Psoas muscle (tissue), 8 donors: ENCODE results near the gene GNPNAT1. TPM values are rescaled to one million over a fixed set of nuclear protein-coding genes. Genes with fewer than 3 reads are reported as not detected.
A peak's percentile ranks its signal among the peaks of the same experiment; 100 is the strongest.
"Not testable (repeated sequence)": the region's sequence is repeated elsewhere in the genome, so short reads cannot be mapped to it uniquely, and the experiment has no call there.

Experiments
- ATAC-seq, 4 donors: fragments of 200-7000 bp; cut with Tn5 transposase; one replicate each; pipeline ENCODE4 v1.9.1; 2020; ENCODE audit warnings: moderate library complexity in 3 of 4, mild to moderate bottlenecking in 2 of 4
- DNase-seq, 2 donors: peaks; one replicate each; pipeline ENCODE4 v3.0.0-alpha.2; 2020
- H3K27ac ChIP-seq: fragments of 200-600 bp; one replicate; pipeline ENCODE4 v1.8.0; 2022
- H3K27me3 ChIP-seq, 3 donors: fragments of 200-600 bp in 1 of 3; one replicate each; pipeline versions ENCODE4 v1.6.1 to v1.8.0; 2013 to 2022; ENCODE audit warnings: low read length in 2 of 3, mild to moderate bottlenecking in 2 of 3, moderate library complexity in 1 of 3; ENCODE audit not compliant: insufficient read depth in 3 of 3
- H3K36me3 ChIP-seq, 2 donors: fragments of 200-600 bp in 1 of 2; one replicate each; pipeline versions ENCODE4 v1.6.1 to v1.8.0; 2013 to 2022; ENCODE audit warnings: low read depth in 1 of 2, mild to moderate bottlenecking in 1 of 2, moderate library complexity in 1 of 2; ENCODE audit not compliant: insufficient read depth in 1 of 2
- H3K4me1 ChIP-seq: fragments of 200-600 bp; one replicate; pipeline ENCODE4 v1.8.0; 2022
- H3K4me3 ChIP-seq: fragments of 200-600 bp; one replicate; pipeline ENCODE4 v1.8.0; 2022; ENCODE audit warnings: mild to moderate bottlenecking
- H3K9me3 ChIP-seq: fragments of 200-600 bp; one replicate; pipeline ENCODE4 v1.8.0; 2022
- whole genome bisulfite sequencing, 3 donors: extraction: QIAGEN DNeasy Blood & Tissue Kit; methylation state at CpG; one replicate each; pipeline versions ENCODE4 v1.1.6 to v1.1.7; 2013; 5-methylcytosine and 5-hydroxymethylcytosine counted together
- intact Hi-C, 2 donors: fragments of 100-400 bp; cut with DNase I; formaldehyde crosslinking; loops; one replicate each; pipeline versions ENCODE4 v1.11.0 to v1.14.2; 2022
- polyA plus RNA-seq, 3 donors: library from polyadenylated mRNA; stranded (reverse); fragments of 200-250 nt; gene quantifications; one replicate each; pipeline ENCODE4 v1.2.3, GENCODE V29; 2013
- total RNA-seq, 4 donors: library from RNA; stranded (reverse); fragmentation: NEBNext Ultra II Directional in 2 of 4; extraction: Animal tissue kit (Norgen Biotek cat#: 25700) in 2 of 4; gene quantifications; one replicate each; pipeline versions ENCODE4 v1.2.1 to v1.2.4, GENCODE V29; 2021 to 2023
- TF ChIP-seq, protein P1 (sequence below): fragments of 200-600 bp; IDR thresholded peaks from one replicate; pipeline ENCODE4 v1.8.0; 2022; ENCODE audit warnings: antibody characterized with exemption
- donor health status: healthy with polysubstance abuse.
- donor health status: DM: no; HTN: no; CAD: no; lungs with moderate emphysema.
- donor health status: Bipolar disorder and iron deficiency.
- donor health status: healthy.
- donor health status: DM: yes; HTN: yes; CAD: no.
- donor health status: DM: no; HTN: no; CAD: no.
- donor health status: DM: no; HTN: no; CAD: no.
- donor health status: DM: yes; HTN: yes; CAD: no.

GNPNAT1 gene
- total and polyA plus RNA-seq, 7 donors = 7.9 to 54.0 (median 15.8) TPM

DNA sequence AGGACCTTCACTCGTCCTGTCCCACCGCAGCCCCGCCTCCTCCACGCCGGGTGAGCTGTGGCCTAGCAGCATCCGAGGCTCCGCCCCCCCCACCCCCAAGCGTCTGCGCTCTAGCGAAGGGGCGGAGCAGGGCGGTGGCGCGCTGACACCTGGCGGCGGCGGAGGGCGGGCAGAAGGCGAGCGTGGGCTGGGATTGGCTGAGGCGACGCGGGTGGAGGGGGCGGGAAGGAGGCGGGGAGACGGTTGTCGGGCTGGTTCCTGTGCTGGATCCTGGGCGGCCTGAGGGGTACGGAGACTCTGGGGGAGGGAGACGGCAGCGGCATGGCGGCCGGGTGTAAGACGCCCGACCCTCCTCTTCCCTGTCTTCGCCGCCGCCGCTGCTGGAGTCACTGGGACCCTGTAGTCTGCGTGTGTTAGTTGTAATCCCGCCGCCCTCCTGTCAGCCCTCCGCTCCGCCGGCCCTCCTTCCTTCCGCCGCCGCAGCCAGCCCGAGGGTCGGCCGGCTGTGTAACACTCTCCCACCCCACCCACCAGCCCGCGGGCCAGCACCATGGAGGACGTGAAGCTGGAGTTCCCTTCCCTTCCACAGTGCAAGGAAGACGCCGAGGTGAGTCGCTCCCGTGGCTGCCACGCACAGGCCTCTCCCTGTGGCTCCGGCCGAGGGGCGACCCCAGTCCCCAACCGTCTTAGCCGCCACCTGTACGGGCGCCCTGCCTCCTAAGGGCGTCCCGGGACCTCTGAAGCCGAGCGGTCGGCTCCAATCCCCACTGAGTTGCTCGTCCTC is 61.3 kb downstream of the GNPNAT1 start, which contains the start of gene STYX:
TSS of gene STYX (plus strand) at position 242 of the 784 bp plus-strand sequence. CDS start at position 551, 309 bp downstream.
- 0 to 1% (median 0%) methylated on average over 47 to 72 of the region's 72 CpGs for WGBS, 3 donors
- H3K4me1 ChIP-seq = peaks cover 8% of the 10 kb centered on the region

DNA sequence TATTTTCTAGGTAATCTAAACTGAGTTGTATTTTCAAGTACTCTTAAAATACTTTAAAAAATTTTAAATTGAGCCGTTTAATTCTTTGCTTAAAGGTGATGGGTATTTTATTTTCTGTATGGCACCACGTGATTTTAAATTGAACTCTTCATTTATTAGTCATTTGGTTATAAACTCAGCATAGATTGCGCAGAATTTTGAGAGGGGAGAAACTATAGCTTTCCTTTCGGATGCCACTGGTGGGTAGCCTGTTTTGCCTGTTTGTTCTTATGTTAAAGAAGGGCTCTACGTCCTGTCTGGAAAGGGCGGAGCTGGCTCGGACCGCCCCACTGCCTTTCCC is 61.9 kb downstream of the GNPNAT1 start:
- 4 to 5% (median 4%) methylated on average over 8 of the region's 8 CpGs for WGBS, 3 donors
- Histone ChIP-seq H3K4me3 (peak overlapping the region; percentile 91), H3K27me3 (no peaks in the 10 kb centered on the region), H3K36me3 (peaks cover 2 to 65% of the 10 kb centered on the region in 2 donors), H3K4me1 (peaks cover 8% of the 10 kb centered on the region), H3K9me3 (no peaks in the 10 kb centered on the region), H3K27ac (peak overlapping the region; percentile 91)
- no peak for DNase-seq
- intact Hi-C loops = loop anchor here (2.0 kb wide), 2 partner anchors 19 to 21 kb away; no protein-coding TSS in a partner anchor
- no peak for ATAC-seq
- TF ChIP-seq, protein P1, sequence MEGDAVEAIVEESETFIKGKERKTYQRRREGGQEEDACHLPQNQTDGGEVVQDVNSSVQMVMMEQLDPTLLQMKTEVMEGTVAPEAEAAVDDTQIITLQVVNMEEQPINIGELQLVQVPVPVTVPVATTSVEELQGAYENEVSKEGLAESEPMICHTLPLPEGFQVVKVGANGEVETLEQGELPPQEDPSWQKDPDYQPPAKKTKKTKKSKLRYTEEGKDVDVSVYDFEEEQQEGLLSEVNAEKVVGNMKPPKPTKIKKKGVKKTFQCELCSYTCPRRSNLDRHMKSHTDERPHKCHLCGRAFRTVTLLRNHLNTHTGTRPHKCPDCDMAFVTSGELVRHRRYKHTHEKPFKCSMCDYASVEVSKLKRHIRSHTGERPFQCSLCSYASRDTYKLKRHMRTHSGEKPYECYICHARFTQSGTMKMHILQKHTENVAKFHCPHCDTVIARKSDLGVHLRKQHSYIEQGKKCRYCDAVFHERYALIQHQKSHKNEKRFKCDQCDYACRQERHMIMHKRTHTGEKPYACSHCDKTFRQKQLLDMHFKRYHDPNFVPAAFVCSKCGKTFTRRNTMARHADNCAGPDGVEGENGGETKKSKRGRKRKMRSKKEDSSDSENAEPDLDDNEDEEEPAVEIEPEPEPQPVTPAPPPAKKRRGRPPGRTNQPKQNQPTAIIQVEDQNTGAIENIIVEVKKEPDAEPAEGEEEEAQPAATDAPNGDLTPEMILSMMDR = no peak

More for the DNA sequence above, 61.3 kb downstream of the GNPNAT1 start, which contains the start of gene STYX:
- Histone ChIP-seq H3K27ac (peak within 1 kb of the TSS; percentile 91), H3K36me3 (peaks cover 0 to 59% of the 10 kb centered on the region in 2 donors), H3K4me3 (peak within 1 kb of the TSS; percentile 91), H3K9me3 (no peaks in the 10 kb centered on the region), H3K27me3 (no peaks in the 10 kb centered on the region)
- DNase-seq = peak; percentile 98 to 99
- TF ChIP-seq, protein P1 = peak; percentile 4
- ATAC-seq = peak; percentile 98 to 99 (median 99)
- intact Hi-C loops = loop anchor here (2.0 kb wide), 2 partner anchors 19 to 21 kb away; no protein-coding TSS in a partner anchor

DNA sequence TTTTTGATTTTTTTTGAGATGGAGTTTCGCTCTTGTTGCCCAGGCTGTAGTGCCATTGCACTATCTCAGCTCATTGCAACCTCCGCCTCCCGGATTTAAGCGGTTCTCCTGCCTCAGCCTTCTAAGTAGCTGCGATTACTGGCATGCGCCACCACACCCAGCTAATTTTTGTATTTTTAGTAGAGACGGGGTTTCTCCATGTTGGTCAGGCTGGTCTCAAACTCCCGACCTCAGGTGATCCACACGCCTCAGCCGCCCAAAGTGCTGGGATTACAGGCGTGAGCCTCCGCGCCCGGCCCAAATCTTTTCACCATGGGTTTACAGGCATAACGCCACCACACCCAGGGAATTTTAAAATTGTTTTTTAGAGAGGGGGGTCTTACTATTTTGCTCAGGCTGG is 62.4 kb downstream of the GNPNAT1 start:
- intact Hi-C loops = loop anchor here (2.0 kb wide), 2 partner anchors 18 to 20 kb away; no protein-coding TSS in a partner anchor
- H3K4me3 ChIP-seq, H3K4me1 ChIP-seq, H3K9me3 ChIP-seq, ATAC-seq, H3K27me3 ChIP-seq: not testable (repeated sequence)
- peak in 1 of 2 donors; percentile 42 for DNase-seq
- Histone ChIP-seq H3K36me3 (peaks cover 4 to 68% of the 10 kb centered on the region in 2 donors), H3K27ac (peak overlapping the region; percentile 91)
- WGBS, 3 donors = 89 to 92% (median 90%) methylated on average over 15 of the region's 15 CpGs

DNA sequence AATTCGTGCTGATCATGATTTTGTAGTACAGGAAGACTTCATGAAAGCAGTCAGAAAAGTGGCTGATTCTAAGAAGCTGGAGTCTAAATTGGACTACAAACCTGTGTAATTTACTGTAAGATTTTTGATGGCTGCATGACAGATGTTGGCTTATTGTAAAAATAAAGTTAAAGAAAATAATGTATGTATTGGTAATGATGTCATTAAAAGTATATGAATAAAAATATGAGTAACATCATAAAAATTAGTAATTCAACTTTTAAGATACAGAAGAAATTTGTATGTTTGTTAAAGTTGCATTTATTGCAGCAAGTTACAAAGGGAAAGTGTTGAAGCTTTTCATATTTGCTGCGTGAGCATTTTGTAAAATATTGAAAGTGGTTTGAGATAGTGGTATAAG is 63.9 kb downstream of the GNPNAT1 start:
- H3K27me3 ChIP-seq, H3K4me3 ChIP-seq, H3K4me1 ChIP-seq, ATAC-seq, H3K9me3 ChIP-seq, H3K27ac ChIP-seq, DNase-seq, intact Hi-C loops: not testable (repeated sequence)
- peaks cover 9 to 68% of the 10 kb centered on the region in 2 donors for H3K36me3 ChIP-seq
- WGBS, 3 donors = 94 to 97% (median 97%) methylated on average over 2 of the region's 2 CpGs

Other genes with a start within 250 kb of the GNPNAT1 start
- 1 to 10 TPM; 1.8 to 4.2 (median 2.4) TPM for gene TXNDC16, start 239.1 kb downstream of the GNPNAT1 start, total RNA-seq
- gene TXNDC16, start 239.1 kb downstream of the GNPNAT1 start, polyA plus RNA-seq = 1 to 10 TPM in 2 of 3 donors, under 1 TPM in 1; 0.42 to 1.7 (median 1.6) TPM
- 1 to 10 TPM in 1 of 4 donors, under 1 TPM in 3; 0.13 to 1.6 (median 0.29) TPM for gene GPR137C, start 238.8 kb downstream of the GNPNAT1 start, total RNA-seq
- gene GPR137C, start 238.8 kb downstream of the GNPNAT1 start, polyA plus RNA-seq = under 1 TPM; 0.31 to 0.58 (median 0.40) TPM
- 10 to 100 TPM; 14.2 to 22.3 (median 19.4) TPM for gene ERO1A, start 96.0 kb downstream of the GNPNAT1 start, total RNA-seq
- 10 to 100 TPM in 2 of 3 donors, 1 to 10 TPM in 1; 6.9 to 16.1 (median 12.9) TPM for gene ERO1A, start 96.0 kb downstream of the GNPNAT1 start, polyA plus RNA-seq
- 100 to 1,000 TPM in 3 of 4 donors, 10 to 100 TPM in 1; 80.6 to 178 (median 116) TPM for gene PSMC6, start 84.4 kb downstream of the GNPNAT1 start, total RNA-seq
- gene PSMC6, start 84.4 kb downstream of the GNPNAT1 start, polyA plus RNA-seq = 100 to 1,000 TPM; 144 to 292 (median 171) TPM
- 10 to 100 TPM; 12.5 to 24.7 (median 16.2) TPM for gene STYX, start 61.4 kb downstream of the GNPNAT1 start, total RNA-seq
- 1 to 10 TPM; 6.5 to 9.1 (median 7.8) TPM for gene STYX, start 61.4 kb downstream of the GNPNAT1 start, polyA plus RNA-seq
- gene FERMT2, start 159.4 kb upstream of the GNPNAT1 start, total RNA-seq = 100 to 1,000 TPM in 1 of 4 donors, 10 to 100 TPM in 3; 57.5 to 104 (median 78.9) TPM
- gene FERMT2, start 159.4 kb upstream of the GNPNAT1 start, polyA plus RNA-seq = 100 to 1,000 TPM in 1 of 3 donors, 10 to 100 TPM in 2; 36.6 to 219 (median 40.8) TPM